Glomerular endothelial cell (primary cell): ENCODE results near the gene LAMB2. TPM values are rescaled to one million over a fixed set of nuclear protein-coding genes. Genes with fewer than 3 reads are reported as not detected.

Source experiments
- DNase-seq: peaks from one replicate; pipeline ENCODE4 v3.0.0-alpha.2; 2011; ENCODE audit warnings: low read depth, low spot score; ENCODE audit errors: extremely low read depth
- total RNA-seq: library from RNA; depleted of rRNA; stranded (reverse); fragments of >200 nt; gene quantifications from 2 replicates; pipeline ENCODE4 v1.2.3, GENCODE V29; 2015

Gene LAMB2
- total RNA-seq, 1 donor from 2014 or later = 1,381 TPM

GRCh38 chr3:49122022-49122421, 10.8 kb downstream of the LAMB2 start:
- no peak for DNase-seq

GRCh38 chr3:49121132-49121736, 11.6 kb downstream of the LAMB2 start:
- no peak for DNase-seq

GRCh38 chr3:49120438-49121131, 12.3 kb downstream of the LAMB2 start, which contains the start of gene USP19:
Gene USP19, minus strand, starts transcription at chr3:49120823. Its CDS starts 1,678 bp downstream, at chr3:49119145.
- DNase-seq = no peak

GRCh38 chr3:49120096-49120437, 12.8 kb downstream of the LAMB2 start:
- no peak for DNase-seq

- DNase-seq = no peak
These were observed 13.4 kb downstream of the LAMB2 start for GRCh38 chr3:49119439-49119838.

GRCh38 chr3:49119036-49119435, 13.8 kb downstream of the LAMB2 start:
- DNase-seq = no peak

GRCh38 chr3:49112262-49112661, 20.6 kb downstream of the LAMB2 start:
- DNase-seq = no peak

GRCh38 chr3:49111347-49111746, 21.5 kb downstream of the LAMB2 start:
- DNase-seq = no peak

- DNase-seq = no peak
These were observed 22.1 kb downstream of the LAMB2 start for GRCh38 chr3:49110780-49111179.

- DNase-seq = no peak
These were observed 24.5 kb downstream of the LAMB2 start for GRCh38 chr3:49108346-49108745.

GRCh38 chr3:49104427-49105291, 28.2 kb downstream of the LAMB2 start, which contains the start of gene QARS1:
Gene QARS1, minus strand, starts transcription at chr3:49104757. Its CDS starts 24 bp downstream, at chr3:49104733.
- peak; percentile 55 for DNase-seq

- no peak for DNase-seq
These were observed 28.8 kb downstream of the LAMB2 start for GRCh38 chr3:49104052-49104426.

- DNase-seq = no peak
These were observed 32.7 kb downstream of the LAMB2 start for GRCh38 chr3:49100046-49100615.

- no peak for DNase-seq
These were observed 33.8 kb downstream of the LAMB2 start for GRCh38 chr3:49098910-49099630.

- no peak for DNase-seq
These were observed 34.4 kb downstream of the LAMB2 start for GRCh38 chr3:49098429-49098828.

- peak; percentile 84 for DNase-seq
These were observed 38.7 kb downstream of the LAMB2 start, which contains the start of gene QRICH1 for GRCh38 chr3:49093853-49094767. Gene QRICH1, minus strand, starts transcription at chr3:49094071. Its CDS starts 17,054 bp downstream, at chr3:49077017.

GRCh38 chr3:49092938-49093852, 39.7 kb downstream of the LAMB2 start:
- DNase-seq = peak; percentile 47

GRCh38 chr3:49081429-49081828, 51.4 kb downstream of the LAMB2 start:
- DNase-seq = no peak
